DLD1 (cell line): ENCODE data around the gene KLK13.

ENCODE experiments used
- in situ Hi-C: cut with HindIII; loops from 2 replicates; pipeline ENCODE4 v1.10.0; 2017; ENCODE audit warnings: low sequenced_read_pairs

KLK13 gene, protein sequence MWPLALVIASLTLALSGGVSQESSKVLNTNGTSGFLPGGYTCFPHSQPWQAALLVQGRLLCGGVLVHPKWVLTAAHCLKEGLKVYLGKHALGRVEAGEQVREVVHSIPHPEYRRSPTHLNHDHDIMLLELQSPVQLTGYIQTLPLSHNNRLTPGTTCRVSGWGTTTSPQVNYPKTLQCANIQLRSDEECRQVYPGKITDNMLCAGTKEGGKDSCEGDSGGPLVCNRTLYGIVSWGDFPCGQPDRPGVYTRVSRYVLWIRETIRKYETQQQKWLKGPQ

DNA sequence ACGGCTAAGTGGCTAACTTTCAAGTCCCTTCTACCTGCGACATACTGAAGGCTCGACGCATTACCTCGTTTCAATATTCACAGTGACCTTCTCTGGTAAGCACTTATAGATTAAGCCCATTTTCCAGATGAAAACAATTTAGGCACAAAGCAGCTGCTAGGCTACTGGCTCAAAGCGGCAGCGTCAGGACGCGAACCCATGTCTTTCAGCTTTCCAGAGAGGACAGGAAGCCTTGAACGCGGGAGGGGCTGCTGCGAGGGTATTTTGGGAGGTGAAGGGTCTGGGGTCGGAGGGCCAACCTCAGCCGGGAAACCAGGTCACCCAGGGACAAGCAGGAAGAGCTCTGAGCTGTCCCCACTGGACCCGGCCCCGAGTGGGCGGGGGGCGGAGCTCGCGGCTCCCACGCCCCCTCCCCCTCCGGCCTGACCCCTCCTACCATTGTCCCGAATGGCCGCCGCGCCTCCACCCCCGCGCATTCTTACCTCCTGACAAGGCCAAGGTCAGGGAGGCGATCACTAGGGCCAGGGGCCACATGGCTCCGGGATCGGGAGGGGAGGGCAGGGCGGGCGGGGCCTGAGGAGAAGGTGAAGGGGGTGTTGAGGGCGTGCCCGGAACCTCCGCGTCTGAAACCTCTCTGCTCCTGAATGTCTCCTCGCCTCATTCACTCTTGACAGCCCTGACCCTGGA is at the start of gene KLK13:
TSS of gene KLK13 (minus strand) at position 559 of the 687 bp plus-strand sequence. CDS start at position 534, 25 bp downstream.
- in situ Hi-C loops: no loop called here

DNA sequence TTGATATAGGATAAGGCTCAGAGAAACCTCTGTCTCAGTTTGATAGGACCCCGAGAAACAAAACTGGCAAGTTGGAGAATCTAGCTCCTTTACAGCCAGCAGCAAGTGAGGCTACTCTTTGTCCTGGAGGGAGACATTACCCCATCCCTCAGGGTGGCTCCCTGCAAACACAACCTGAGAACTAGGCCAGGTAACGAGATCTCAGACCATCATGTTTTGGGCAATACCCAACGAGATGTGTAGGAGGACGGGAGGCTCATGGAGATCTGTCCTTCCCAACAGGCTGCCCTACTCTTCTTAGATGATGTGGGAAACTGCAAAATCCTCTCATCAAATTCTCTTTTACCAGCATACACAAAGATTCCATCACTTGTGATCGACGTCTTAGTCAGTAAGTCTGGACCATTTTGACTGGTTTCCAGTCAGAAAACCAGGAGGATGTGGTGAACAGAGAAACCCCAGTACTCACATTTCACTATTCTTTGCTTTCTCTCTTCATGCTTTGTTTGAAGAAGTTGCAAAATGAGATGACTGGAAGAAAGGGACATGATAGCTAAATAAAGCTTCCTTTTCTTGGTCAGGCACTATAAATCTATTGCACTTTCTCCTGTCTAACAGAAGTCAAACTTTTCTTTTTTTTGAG is 49.3 kb upstream of the KLK13 start:
- in situ Hi-C loops: no loop called here

DNA sequence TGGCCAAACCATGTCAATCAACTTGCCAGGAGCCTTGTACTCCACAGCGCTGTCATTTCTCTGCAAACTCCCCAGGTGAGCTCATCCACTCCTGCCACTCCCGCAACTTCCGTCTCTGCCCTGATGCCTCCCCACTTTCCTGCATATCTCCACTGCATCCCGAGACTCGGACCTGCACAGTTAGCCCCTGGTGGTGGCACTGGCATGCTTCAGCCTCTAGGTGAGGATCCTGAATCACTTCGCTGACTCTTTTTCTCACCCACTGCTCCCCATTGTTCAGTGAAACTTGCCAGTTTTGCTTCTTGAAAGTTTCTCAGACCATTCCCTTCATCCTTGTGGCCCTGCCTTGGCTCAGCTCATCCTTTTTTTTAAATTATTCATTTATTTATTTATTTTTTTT is 46.7 kb upstream of the KLK13 start:
- in situ Hi-C loops: no loop called here

DNA sequence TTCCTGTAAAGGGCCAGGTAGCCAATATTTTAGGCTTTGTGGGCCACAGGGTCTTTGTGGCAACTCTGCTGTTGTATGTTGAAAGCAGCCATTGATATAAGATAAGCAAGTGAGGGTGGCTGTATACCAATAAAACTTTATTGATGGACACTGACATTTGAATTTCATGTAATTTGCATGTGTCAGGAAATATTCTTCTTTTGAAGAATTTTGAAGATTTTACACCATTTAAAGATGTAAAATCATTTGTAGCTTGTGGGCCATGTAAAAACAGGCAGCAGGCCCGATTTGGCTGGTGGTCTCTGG is 45.7 kb upstream of the KLK13 start:
- in situ Hi-C loops: no loop called here

DNA sequence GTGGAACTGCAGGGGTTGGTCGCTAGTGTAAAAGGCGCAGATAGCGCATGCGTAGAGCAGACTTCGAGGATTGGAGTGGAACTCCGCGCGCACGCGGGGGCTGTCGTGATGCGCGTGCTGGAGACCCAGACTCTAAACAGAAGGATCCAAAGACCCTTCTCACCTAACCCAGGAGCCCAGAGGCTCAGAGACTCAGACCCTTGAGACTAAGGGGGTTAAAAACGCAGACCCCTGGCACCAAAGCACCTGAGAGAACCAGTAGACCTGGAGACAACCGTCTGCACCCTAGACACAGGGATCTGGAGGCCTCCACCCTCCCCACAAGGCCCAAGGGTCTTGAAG is 43.9 kb upstream of the KLK13 start:
- in situ Hi-C loops: no loop called here

DNA sequence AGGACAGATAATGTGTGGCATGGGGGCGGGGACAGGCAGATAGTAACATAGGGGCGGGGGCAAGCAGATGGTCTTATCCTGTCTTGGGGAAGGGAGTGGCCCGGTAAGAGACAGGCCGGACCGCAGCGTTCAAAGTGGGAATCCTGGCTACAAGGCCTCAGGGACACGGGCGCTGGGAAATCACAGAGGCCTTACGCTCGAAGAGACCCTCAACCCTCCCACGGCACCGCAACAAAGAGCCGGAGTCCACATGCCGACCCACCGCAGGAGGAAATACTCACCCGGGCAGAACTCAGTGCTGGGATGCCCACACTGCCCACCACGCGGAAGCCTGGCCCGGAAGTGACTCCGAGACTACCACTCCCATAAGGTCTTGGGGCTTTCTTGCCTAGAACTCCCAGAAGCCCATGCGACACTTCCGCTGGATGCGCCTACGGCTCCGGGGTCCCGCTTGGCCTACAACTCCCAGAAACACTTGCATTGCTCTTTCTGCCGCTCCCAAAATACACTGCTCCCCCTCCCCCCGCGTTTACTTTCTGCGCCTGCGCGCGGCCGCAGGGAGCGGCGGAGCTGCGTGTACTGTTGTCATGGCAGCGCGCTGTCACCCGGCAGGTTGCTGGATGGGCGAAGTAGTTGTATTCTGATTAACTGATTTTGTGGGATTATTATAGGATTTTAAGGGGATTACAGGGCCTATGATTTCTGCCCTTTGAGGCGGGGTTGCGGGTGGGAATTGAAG is 43.3 kb upstream of the KLK13 start, which contains the start of gene CTU1:
TSS of gene CTU1 (minus strand) at position 344 of the 739 bp plus-strand sequence. CDS start 3,840 bp downstream, outside the sequence.
- in situ Hi-C loops: no loop called here

DNA sequence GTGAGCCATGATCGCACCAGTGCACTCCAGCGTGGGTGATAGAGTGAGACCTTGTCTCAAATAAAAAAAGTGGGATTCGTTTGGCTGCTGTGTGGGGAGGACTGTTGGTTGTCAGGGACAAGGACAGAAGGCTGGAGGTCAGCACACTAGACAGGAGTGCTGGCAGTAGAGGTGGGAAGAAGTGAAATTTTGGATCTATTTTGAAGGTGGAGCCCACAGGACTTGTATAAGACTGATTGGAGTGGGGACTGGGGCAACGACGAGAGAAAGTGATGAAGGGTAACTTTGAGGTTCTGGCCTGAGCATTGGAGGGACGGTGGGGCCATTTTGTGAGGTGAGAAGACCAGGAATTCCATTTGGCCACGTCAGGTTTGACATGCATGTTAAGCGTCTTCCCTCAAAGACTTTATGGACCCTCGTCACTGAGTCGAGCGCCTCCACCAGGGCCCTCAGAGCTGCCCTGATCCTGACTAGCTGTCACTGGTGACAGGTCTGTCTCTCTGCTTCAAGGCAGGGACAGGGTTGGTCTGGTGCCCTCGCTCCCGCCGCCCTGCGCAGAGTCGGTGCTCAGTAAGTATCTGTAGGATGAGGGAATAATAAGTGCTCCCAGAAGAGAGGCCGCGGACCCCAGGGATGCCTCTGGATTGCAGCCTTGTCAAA is 42.6 kb upstream of the KLK13 start:
- in situ Hi-C loops: no loop called here

DNA sequence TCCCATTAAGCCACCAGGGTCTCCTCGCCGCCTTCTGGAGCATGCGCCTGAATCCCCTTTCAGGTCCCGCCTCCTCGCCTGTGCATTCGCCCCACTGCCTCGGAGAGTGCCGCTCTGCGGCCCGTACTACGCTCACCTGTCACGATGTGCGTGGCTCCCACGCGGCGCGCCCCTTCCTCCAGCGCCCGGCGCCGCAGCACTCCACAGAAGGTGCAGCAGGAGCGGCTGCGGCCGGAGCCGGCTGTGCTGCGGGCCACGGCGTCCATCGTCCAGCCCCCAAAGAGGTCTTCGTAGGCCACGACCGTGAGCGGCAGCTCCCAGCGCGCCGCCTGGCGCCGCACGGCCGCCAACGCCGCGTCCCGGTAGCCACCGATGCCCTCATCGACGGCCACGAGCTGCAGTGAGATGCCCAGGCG is 39.0 kb upstream of the KLK13 start:
- in situ Hi-C loops: no loop called here

DNA sequence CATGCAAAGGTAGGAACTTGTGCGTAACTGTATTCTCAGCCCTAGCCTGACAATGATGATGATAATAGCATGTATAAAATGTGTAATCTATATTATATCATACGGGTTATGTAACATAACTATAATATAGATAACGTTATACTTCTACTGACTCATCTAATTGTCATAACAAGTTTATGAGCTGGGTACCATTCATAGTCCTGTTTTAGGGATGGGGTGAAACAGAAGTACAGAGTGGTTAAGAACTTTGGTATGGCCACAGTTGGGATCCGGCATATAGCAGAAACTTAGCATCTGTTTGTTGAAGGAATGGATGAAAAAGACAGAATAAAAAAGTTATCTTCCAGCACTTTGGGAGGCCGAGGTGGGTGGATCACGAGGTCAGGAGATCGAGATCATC is 38.1 kb upstream of the KLK13 start:
- in situ Hi-C loops: no loop called here

DNA sequence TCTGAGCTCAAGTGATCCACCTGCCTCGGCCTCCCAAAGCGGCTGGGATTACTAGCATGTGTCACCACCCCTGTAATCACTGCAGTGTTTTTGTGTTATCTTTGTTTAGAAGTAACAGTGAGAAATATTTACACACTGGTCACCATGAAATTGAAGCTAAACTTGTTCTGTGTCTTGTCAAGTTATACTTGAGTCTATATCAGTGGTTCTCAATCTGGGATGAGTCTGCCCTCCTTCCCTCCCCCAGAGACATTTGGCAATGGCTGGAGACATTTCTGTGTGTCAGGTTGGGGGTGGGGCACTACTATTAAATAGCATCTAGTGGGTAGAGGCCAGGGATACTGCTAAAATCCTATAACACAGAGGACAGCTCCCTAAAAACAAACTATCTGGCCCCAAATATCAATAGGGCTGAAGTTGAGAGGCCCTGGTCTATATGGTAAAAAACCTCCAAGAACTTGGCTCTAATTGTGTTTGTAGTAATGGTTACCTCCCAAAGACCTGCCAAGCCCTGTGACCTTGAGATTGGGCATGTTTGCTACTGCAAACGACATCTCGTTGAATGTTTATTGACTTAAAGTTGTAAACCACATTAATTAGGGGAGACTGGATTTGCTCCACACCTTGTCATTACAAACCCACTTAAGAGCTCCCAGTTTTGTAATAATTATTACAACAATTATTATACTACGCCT is 36.4 kb upstream of the KLK13 start:
- in situ Hi-C loops: no loop called here

DNA sequence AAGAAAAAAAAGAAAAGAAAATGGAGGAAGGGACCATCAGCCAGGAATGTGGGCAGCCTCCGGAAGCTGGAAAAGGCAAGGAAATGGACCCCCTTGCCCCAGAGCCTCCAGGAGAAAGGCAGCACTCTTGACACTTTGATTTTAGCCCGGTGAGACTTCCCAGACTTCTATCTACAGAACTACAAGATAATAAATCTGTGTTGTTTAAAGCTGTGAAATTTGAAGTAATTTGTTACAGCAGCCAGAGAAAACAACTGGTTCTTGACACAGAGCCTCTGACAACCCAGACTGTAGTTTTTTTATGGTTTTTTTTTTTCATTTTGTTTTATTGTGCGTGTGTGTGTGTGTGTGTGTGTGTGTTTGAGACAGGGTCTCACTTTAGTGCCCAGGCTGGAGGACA is 35.7 kb upstream of the KLK13 start:
- in situ Hi-C loops: no loop called here

DNA sequence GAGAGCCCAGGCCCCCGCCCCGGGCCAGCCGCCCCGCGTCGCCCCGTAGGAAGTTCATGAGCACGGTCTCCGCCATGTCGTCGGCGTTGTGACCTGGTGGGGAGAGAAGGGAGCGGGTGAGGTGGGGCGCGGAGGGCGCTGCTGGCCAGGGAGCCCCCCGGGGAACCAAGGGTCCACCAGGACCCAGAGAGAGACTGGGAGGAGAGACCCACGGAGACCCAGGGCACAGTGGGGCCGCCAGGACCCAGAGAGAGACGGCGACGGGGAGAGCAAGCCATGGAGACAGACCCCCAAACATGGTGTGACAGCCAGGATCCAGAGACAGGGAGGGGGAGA is 34.1 kb upstream of the KLK13 start:
- in situ Hi-C loops: no loop called here

DNA sequence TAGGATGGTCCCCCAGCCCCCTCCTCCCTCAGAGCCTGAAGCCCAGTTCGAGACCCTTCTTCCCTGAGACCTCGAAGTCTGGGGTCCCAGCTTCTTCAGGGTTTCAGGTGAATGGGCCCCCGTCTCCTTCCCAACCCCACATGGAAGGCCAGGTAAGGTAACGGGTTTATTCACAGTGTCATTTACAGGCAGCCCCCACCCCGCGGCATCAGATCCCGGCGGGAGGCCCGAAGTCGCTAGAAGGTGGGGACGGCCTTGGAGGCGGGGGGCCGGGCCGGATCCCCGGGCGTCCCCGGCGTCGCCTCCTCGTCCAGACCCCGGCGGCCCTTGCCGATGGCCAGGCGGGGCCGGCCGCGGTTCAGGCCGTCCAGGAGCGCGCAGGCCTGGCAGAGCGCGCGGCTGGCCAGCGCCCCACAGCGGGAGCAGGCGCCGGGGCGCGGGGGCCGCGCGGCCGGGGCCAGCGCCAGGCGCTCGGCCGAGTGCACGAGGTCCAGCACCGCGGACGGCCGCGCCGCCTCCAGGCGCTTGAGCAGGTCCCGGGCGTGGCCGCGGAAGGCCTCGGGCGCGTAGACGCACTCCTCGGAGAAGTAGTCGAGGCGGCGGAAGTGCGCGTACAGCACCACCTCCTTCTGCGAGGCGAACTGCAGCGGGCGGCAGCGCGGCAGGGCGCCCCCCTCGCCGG is 33.6 kb upstream of the KLK13 start:
- in situ Hi-C loops: no loop called here

DNA sequence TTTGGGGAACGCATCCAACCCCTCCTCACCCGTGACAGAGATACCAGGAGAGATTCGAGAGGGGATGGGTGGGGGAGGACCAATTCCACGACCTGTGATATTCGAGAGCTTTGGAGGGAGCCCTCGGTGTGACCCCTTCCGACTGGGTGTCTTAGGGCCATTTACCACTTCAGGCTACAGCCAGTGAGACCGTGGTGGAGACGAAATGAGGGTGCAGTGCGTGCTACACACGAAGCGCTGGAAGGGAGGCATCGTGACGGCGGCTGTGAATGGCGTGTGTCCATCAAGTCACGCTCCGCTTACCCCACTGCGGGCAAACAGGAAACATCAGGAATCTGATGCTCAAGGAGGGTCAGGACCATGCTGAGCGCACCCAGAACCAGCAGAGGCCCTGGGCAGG is 32.9 kb upstream of the KLK13 start:
- in situ Hi-C loops: no loop called here

DNA sequence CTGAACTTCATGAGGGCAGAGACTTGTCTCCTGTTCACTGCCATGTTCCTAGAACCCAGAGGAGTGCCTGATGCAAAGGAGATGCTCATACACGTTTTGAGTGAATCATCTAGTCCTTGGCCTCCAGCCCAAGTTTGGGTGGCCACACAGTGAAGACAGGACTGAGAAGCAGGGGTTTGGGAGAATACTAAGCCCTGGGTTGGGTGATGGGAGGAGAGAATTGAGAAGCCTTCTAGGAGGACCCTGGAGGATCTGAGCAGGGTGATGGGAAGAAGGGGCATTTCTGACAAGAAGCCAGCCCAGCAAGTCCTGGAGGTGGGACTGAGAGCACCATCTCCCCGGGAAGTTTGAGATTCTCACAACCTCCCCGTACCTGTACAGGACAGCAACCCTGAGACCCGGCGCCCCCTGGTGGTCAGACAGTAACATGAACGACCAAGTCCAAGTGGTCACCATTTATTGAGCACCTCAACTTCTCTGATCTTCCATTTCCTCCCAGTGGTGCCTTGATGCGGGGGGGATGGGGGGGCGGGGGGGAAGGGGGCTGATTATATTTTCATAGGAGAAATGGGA is 32.4 kb upstream of the KLK13 start:
- in situ Hi-C loops: no loop called here

DNA sequence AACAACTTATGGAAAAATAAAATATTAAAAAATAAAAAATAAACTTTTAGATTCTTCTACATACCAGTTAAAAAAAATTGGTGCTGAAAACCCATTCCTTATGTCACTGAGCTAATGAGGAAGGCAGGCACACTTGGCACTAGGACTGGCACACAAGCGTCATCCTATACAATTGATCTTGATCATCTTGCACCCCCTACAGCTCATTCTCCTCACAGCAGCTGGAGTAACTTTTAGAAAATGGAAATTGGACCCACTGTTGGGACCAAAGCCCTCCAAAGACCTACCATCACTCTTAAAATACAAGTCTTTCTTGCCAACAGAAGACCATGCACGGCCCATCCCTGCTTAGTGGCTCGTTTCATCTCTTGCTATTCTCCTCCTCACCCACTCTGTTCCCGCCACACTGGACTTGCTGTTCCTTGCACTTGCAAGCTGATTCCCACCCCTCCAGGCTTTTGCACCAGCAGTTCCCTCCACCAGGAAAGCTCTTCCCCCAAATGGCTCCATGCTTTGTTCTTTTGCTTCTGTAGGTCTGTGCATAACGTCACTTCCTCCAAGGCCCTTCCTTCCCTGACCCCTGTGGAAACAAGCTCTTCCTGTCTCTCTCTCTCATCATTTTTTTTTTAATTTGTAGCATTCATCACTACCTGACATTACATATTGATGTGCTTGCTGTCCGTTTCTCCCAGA is 31.7 kb upstream of the KLK13 start:
- in situ Hi-C loops: no loop called here

DNA sequence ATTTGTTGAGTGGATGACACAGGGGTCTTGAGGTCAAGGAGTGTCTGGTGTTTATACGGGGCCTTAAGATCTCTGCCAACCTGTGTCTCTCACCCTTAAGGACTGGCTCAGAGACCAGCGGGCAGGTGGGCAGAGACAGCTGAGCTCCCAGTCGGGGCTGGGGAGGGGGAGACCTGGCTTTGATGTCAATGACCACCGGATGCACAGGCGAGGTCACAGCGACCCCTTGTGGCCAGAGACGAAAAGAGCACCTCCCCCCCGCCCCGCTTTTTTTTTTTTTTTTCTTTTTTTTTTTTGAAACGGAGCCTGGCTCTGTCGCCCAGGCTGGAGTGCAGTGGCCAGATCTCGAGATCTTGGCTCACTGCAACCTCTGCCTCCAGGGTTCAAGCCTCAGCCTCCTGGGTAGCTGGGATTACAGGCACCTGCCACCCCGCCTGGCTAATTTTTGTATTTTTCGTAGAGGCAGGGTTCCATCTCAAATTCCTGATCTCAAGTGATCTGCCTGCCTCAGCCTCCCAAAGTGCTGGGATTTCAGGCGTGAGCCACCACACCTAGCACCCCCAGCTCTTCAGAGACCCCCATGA is 29.9 kb upstream of the KLK13 start:
- in situ Hi-C loops: no loop called here

DNA sequence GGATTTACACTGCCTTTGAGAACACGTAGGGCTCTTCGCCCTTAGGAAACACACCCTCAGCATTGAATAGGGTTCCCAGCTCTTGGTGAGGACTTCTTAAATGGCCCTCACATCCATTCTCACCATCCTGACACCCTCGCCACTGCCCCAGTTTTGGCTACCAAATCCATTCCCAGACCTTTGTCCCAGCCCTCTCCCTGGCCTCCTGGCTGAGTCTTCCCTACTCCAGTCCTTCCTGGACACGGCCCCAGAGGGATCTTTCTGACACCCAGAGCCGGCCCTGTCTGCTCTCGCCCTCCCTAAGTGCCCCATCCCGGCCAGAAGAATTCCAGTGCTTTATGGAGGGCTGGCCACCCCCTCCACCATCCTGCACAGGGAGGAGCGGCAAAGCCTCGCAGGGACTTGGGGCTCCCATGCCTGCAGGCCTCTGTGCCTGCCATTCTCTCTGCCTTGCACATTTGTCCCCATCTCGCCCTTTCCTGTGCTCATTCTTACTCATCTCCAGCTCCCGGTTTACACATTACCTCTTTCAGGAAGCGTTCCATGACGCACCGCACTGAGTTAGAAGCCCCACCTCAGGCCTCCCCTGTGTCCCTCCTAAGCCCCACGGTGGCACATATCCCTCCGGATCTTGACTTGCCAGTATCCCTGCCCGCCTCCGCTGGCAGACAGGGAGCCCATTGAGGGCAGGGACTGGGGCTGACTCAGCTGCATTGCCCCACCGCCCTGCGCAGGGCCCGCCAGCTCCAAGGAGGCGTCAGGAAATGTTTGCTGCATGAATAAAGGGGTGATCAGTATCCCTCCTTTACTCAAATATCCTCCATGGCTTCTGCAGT is 28.8 kb upstream of the KLK13 start:
- in situ Hi-C loops: no loop called here
